Measurements from ENCODE around the gene CDK5.

GRCh38 chr7:151103973-151104372, 46.3 kb upstream of the CDK5 start:
- no peak for TF ChIP-seq MYC (IDR thresholded peaks at IDR 0.05; ENCODE audit: borderline replicate concordance, low read length)
- TF ChIP-seq CTCF (IDR thresholded peaks at IDR 0.05) = no peak
- no peak for TF ChIP-seq CEBPB (IDR thresholded peaks at IDR 0.05)
- TF ChIP-seq RARB (CRISPR knock-in tag; IDR thresholded peaks at IDR 0.05) = no peak
- TF ChIP-seq POLR2A (IDR thresholded peaks at IDR 0.05; ENCODE audit: low read length) = no peak
- no peak for TF ChIP-seq ZSCAN20 (CRISPR knock-in tag; IDR thresholded peaks at IDR 0.05)
- no peak for TF ChIP-seq EP300 (IDR thresholded peaks at IDR 0.05)
- TF ChIP-seq USF2 (IDR thresholded peaks at IDR 0.05) = no peak
- TF ChIP-seq KDM1A (IDR thresholded peaks at IDR 0.05; ENCODE audit: low read depth) = no peak
- no peak for TF ChIP-seq MAZ (IDR thresholded peaks at IDR 0.05; ENCODE audit: borderline replicate concordance, low read depth, low read length)
- TF ChIP-seq RCOR1 (IDR thresholded peaks at IDR 0.05; ENCODE audit: low read depth, low read length) = no peak
- TF ChIP-seq CBX8 (IDR thresholded peaks at IDR 0.05) = no peak
- no peak for TF ChIP-seq REST (IDR thresholded peaks at IDR 0.05)

Data from A549 (cell line).